CD4-positive, alpha-beta T cell treated with Interleukin-10 for 1 hour (primary cell): ENCODE data around the gene PAK5.
"Not testable (repeated sequence)": the region's sequence is repeated elsewhere in the genome, so short reads cannot be mapped to it uniquely, and the experiment has no call there.

ENCODE experiments used
- DNase-seq: peaks from one replicate; pipeline ENCODE4 v3.0.0-alpha.2; 2020

The PAK5 gene

GRCh38 chr20:9672981-9673380 lies 165.9 kb downstream of the PAK5 start:
- no peak for DNase-seq

GRCh38 chr20:9672027-9672426 lies 166.8 kb downstream of the PAK5 start:
- DNase-seq, result no peak

- DNase-seq, result no peak
Observed at GRCh38 chr20:9668381-9668780, 170.5 kb downstream of the PAK5 start.

DNA sequence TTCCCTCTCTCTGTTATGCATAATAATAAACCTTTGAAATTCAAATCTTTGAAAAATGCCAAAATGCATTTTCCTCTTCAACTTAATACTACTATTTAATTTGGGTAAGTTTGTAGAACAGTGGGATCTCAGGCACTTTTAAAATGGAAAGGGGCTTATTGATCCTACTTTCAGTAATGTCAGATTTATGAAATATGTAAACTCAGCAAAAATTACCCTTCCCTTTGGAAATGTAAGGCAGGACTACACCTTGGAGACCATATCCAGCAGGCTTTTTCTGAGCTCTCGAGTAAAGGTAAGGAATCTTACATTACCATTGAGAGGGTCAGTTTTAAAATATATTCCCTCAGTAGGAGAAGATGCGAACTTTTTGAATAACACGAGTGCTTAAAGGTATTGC lies 175.5 kb downstream of the PAK5 start:
- DNase-seq, result no peak

GRCh38 chr20:9660236-9660868 lies 178.5 kb downstream of the PAK5 start:
- no peak for DNase-seq

DNA sequence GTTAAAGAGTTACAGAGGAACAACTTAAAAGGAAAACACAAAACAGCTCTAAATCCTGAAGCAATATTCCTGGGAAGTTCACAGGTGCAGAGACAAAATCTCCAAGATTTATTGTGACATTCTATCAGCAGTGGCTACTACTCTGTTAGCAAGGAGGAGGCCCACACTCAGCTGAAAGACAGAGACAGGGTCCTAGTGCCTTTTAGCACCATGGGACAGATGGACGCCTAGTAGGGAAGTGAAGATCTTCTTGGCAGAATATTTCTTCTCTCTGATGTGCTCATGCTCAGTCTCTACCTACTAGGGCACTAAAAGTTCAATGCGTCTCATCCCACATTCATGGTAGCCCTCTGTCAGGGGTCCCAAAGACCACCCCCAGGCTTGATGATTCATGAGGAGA lies 191.1 kb downstream of the PAK5 start:
- DNase-seq, result no peak

DNA sequence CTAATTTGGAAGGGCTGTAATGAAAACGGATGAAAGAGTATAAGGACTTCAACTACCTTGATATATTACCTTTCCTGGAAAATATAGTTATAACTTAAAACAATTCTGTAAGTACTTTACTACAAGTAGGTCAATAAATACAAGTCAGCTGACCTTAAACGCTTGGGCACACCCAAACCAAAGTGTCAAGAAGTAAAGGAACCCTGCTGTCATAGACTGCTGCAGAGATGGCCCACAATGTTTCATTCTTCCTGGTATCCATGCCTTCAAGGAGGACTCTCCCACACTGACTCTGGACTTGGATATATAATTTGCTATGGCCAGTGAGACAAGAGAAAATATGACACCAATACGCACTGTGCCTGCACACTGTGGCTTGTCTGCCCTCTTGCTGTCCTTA lies 192.5 kb downstream of the PAK5 start:
- DNase-seq, result no peak

DNA sequence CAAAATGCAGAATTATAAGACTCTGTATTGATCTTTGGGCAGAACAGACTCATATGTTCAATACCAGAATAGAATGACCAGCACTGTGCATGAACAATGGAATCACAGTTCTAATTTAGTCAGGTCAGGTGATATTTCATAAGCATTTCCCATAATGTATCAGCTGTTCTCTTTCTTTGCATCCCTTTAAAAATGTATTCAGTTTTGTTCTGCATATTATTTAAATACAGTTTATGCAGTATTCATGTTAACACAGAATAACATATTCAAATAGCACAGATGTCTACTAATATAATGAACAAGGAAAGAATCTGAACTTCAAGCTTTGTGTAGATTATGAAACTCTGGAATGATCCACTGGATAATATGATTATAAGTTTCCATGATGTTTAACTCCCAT lies 196.0 kb downstream of the PAK5 start:
- DNase-seq, result no peak

GRCh38 chr20:9641499-9642000 lies 197.3 kb downstream of the PAK5 start:
- not testable (repeated sequence) for DNase-seq

- no peak for DNase-seq
Observed at GRCh38 chr20:9637889-9638288, 201.0 kb downstream of the PAK5 start.

DNA sequence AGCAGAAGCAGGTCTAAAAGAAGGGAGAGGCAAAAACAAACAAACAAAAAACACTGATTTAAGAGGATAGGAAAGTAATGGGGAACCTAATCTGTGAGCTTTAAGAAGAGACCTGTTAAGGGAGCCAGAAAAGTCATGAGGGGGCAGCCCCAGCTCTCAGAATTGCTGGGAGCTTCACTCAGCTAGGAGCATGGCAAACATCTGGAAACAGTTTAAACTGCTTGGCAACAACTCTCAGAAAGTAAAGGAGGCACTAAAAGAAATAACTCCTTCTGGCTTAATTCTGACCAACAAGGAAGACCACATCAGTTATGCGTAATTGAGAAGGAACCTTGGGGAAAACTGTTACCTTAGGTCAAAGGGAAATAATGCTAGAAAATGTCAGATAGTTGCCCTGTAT lies 203.1 kb downstream of the PAK5 start:
- no peak for DNase-seq

DNA sequence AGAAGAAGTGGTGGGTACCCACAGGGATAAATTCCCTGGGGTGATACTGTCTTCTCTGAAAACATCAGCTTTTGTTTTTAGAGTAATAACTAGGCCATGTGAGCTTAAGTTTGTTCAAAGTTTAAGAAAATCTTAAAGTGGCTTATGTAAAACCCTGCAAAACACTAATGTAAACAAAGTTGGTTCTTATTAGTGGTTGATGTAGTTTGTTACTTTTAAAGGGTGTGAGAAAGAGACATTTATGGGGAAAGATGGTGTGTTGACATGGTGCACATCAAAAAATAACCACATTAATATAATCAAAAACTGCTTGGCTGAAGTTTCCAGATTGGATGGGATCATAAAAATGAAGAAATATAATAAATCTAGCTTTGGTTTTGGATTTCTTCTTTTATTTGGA lies 204.5 kb downstream of the PAK5 start:
- no peak for DNase-seq

GRCh38 chr20:9632991-9633390 lies 205.9 kb downstream of the PAK5 start:
- no peak for DNase-seq

DNA sequence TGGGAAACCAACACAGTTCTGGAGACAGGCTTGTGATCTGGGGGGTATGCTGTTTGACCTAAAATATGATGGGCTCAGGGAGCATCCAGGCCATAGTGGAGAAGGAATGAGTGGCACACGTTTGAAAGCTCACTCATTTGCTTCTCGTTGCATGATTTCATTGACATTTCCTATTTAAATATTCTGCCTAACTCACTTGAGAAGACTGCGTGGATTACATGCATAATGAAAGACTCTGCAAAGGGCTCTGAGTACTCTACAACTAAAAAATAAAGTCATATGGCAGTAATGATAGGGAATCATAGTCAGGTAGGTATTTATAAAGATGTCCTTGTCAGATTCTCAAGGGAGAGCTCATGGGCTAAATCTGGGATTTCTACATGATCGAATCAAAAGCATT lies 206.6 kb downstream of the PAK5 start:
- no peak for DNase-seq

- no peak for DNase-seq
Observed at GRCh38 chr20:9630554-9630953, 208.3 kb downstream of the PAK5 start.

DNA sequence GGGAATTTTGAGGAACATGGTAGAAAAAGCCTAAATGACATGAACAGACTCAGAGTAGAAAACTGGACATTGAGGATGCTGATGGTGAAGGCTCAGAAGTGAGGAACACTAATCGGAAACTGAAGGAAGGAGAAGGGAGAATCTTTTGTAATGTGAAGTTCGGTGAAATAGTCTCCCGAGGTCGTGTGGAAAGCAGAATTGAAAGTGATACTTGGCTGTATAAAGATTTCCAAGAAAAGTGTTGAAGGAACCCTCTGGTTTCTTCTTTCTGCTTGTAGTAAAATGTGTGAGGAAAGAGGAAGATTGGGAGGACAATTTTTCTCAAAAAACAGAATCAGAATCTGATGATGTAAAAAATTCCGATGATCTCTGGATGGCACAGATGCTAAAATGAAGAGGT lies 209.0 kb downstream of the PAK5 start:
- no peak for DNase-seq

- DNase-seq, result no peak
Observed at GRCh38 chr20:9628589-9628988, 210.3 kb downstream of the PAK5 start.

DNA sequence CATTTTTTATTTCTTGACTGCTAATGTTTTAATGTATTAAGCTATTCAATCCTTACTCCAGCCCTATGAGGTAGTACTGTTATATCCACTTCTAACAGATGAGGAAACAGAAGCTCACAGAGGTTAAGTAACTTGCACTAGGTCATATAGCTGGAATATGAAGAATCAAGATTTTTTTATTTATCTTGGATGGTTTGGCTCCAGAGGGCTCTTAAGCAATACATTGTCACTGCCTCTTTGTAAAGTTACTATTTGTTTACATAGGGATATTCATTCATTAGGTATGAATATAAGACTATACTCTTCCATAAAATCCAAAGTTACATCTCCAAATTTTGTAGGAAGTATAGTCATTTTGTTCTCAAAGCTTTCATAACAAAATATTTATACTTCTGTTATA lies 210.7 kb downstream of the PAK5 start:
- DNase-seq, result no peak

DNA sequence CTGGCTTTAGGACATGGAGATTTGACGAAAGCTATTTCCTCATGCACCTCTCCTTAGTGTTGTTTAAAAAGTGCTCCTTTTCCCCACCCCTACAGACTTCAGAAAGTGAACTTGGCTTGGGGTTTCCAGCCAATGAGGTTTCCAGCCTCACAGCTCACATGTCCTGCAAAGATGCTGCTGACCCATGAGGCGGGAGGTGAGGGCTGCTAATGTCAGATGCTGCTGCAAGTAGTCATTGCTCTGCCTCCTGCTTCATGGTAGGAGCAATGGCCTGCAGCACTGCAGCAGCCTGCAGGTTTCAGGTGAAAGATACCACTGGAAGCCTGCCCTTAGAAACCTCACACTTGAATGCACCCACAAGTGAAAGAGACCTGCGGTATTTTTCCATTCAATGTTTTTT lies 211.7 kb downstream of the PAK5 start:
- no peak for DNase-seq

- DNase-seq, result no peak
Observed at GRCh38 chr20:9626357-9626756, 212.5 kb downstream of the PAK5 start.

DNA sequence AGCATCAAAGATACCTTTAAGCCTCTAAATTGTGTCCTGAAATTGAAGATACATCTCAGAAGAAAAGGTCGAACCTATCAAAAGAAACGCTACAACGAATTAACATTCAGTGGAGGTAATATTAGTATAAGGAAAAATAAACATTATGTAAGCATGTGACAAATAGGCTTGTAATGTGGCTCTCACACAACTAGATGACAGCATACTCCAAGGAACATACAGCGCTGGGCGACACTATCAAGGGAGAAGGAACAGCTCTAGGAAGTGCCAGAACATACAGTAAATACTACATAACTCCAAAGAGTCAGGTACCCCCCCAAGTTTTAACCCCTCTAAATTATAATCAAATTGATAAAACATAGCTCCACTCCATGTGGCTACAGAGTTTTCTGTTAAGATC lies 220.9 kb downstream of the PAK5 start:
- no peak for DNase-seq

GRCh38 chr20:9616833-9617461 lies 221.9 kb downstream of the PAK5 start:
- peak; percentile 47 for DNase-seq

DNA sequence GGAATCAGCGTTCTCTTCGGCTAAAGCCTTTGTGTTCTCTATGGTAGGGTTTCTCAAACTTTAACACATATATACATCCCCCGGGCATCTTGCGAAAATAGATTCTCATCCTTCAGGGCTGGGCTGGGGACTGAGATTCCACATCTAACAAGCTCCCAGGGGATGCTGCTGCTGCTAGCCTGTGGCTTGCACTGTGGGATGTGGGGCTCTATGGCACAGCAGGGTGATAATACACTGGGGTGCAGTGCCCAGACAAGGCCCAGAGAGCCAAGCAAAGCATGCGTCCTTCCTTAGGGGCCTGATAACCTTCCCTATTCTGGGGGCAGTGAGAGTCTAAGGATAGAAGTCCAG lies 222.4 kb downstream of the PAK5 start:
- no peak for DNase-seq

DNA sequence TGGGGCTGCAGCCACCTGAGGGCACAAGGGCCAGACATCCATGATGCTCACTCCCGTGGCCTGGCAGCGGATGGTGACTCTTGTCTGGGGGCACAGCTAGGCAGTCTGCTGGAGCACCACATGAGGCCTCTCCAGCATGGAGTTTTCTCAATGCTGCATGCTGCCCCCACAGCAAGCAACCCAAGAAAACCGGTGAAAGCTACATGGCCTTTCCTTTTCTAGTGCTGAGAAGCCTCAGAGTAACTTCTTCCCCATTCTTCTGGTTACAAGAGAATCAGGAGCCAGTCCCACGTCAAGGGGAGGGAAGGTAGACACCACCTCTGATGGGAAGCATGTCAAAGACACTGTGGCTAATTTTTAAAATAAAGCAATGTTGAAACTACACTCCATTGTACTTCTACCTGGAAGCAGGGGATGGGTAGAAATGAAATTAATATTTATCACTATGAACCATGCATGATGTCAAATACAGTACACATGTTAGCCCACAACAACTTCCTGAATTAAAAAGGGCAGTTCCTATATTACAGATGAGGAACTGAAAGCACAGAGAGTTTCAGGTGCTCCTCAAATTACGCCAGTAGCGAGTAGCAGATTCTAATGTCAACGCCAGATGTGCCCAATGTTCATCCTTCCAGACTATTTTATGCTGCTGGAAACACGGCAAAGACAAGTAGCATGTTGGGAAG lies 223.0 kb downstream of the PAK5 start:
- no peak for DNase-seq

- DNase-seq, result no peak
Observed at GRCh38 chr20:9615118-9615517, 223.8 kb downstream of the PAK5 start.
